Measurements from ENCODE around the gene SMG6. TPM values are rescaled to one million over a fixed set of nuclear protein-coding genes. Genes with fewer than 3 reads are reported as not detected.

SMG6 gene
- total RNA-seq, 1 donor from 2014 or later = 39.7 TPM

- H3K4me2 ChIP-seq (ENCODE audit: low read length) = no peak overlapping the region
- no peaks in the 10 kb centered on the region for H3K9me3 ChIP-seq (ENCODE audit: insufficient read depth, low read depth, low read length)
- no peaks in the 10 kb centered on the region for H3K36me3 ChIP-seq (ENCODE audit: insufficient read depth, low read length)
- Mint-ChIP-seq H3K27ac (ENCODE audit: unreplicated experiment) (no peak overlapping the region), H3K4me1 (ENCODE audit: low read depth, unreplicated experiment) (peaks cover 24% of the 10 kb centered on the region), H3K27me3 (ENCODE audit: low read depth, unreplicated experiment) (no peaks in the 10 kb centered on the region), H3K9me3 (ENCODE audit: unreplicated experiment) (no peaks in the 10 kb centered on the region), H3K36me3 (ENCODE audit: low read depth, unreplicated experiment) (peaks cover 33% of the 10 kb centered on the region), H3K4me3 (ENCODE audit: unreplicated experiment) (no peak overlapping the region)
- no peak for DNase-seq (ENCODE audit: low read depth)
- H3K4me3 ChIP-seq (ENCODE audit: insufficient read depth, low read depth, low read length) = no peak overlapping the region
- no peak for FAIRE-seq
- peaks cover 2% of the 10 kb centered on the region for H3K79me2 ChIP-seq (ENCODE audit: insufficient read depth, low read length)
- no peaks in the 10 kb centered on the region for H3K27me3 ChIP-seq (ENCODE audit: insufficient read depth, low read length)
- no peak overlapping the region for H2AFZ ChIP-seq (ENCODE audit: low read depth, low read length)
- no peak for TF ChIP-seq EZH2 (IDR thresholded peaks at IDR 0.05; ENCODE audit: insufficient read depth, low read length)
- no peak for TF ChIP-seq CTCF (IDR thresholded peaks at IDR 0.05; ENCODE audit: insufficient read depth, low read depth, low read length)
- no peak overlapping the region for H3K9ac ChIP-seq (ENCODE audit: low read length)
- peaks cover 39% of the 10 kb centered on the region for H3K4me1 ChIP-seq (ENCODE audit: insufficient read depth, low read length)
- H4K20me1 ChIP-seq (ENCODE audit: insufficient read depth, low read length) = no peaks in the 10 kb centered on the region
- no peak overlapping the region for H3K27ac ChIP-seq (ENCODE audit: low read depth, low read length)
These were observed 228.7 kb downstream of the SMG6 start for GRCh38 chr17:2074919-2075318.

- Mint-ChIP-seq H3K4me1 (ENCODE audit: low read depth, unreplicated experiment) (peaks cover 48% of the 10 kb centered on the region), H3K27ac (ENCODE audit: unreplicated experiment) (peak overlapping the region; percentile 75), H3K9me3 (ENCODE audit: unreplicated experiment) (no peaks in the 10 kb centered on the region), H3K27me3 (ENCODE audit: low read depth, unreplicated experiment) (no peaks in the 10 kb centered on the region), H3K4me3 (ENCODE audit: unreplicated experiment) (peak overlapping the region; percentile 67), H3K36me3 (ENCODE audit: low read depth, unreplicated experiment) (peaks cover 29% of the 10 kb centered on the region)
- H3K36me3 ChIP-seq (ENCODE audit: insufficient read depth, low read length) = no peaks in the 10 kb centered on the region
- no peaks in the 10 kb centered on the region for H3K9me3 ChIP-seq (ENCODE audit: insufficient read depth, low read depth, low read length)
- no peaks in the 10 kb centered on the region for H4K20me1 ChIP-seq (ENCODE audit: insufficient read depth, low read length)
- no peak overlapping the region for H2AFZ ChIP-seq (ENCODE audit: low read depth, low read length)
- DNase-seq (ENCODE audit: low read depth) = peak; percentile 72
- H3K9ac ChIP-seq (ENCODE audit: low read length) = peak overlapping the region; percentile 68
- H3K4me2 ChIP-seq (ENCODE audit: low read length) = peak overlapping the region; percentile 57
- FAIRE-seq = no peak
- peaks cover 66% of the 10 kb centered on the region for H3K4me1 ChIP-seq (ENCODE audit: insufficient read depth, low read length)
- no peak overlapping the region for H3K4me3 ChIP-seq (ENCODE audit: insufficient read depth, low read depth, low read length)
- H3K79me2 ChIP-seq (ENCODE audit: insufficient read depth, low read length) = peaks cover 3% of the 10 kb centered on the region
- peak overlapping the region; percentile 99 for H3K27ac ChIP-seq (ENCODE audit: low read depth, low read length)
- TF ChIP-seq CTCF (IDR thresholded peaks at IDR 0.05; ENCODE audit: insufficient read depth, low read depth, low read length) = no peak
- no peak for TF ChIP-seq EZH2 (IDR thresholded peaks at IDR 0.05; ENCODE audit: insufficient read depth, low read length)
- H3K27me3 ChIP-seq (ENCODE audit: insufficient read depth, low read length) = no peaks in the 10 kb centered on the region
These were observed 231.9 kb downstream of the SMG6 start for GRCh38 chr17:2071455-2072281.

- Histone ChIP-seq H3K27me3 (ENCODE audit: insufficient read depth, low read length) (no peaks in the 10 kb centered on the region), H3K79me2 (ENCODE audit: insufficient read depth, low read length) (peaks cover 7% of the 10 kb centered on the region), H3K4me2 (ENCODE audit: low read length) (peak overlapping the region; percentile 57), H2AFZ (ENCODE audit: low read depth, low read length) (no peak overlapping the region), H3K36me3 (ENCODE audit: insufficient read depth, low read length) (no peaks in the 10 kb centered on the region), H3K9ac (ENCODE audit: low read length) (peak overlapping the region; percentile 68), H3K4me1 (ENCODE audit: insufficient read depth, low read length) (peaks cover 67% of the 10 kb centered on the region), H3K9me3 (ENCODE audit: insufficient read depth, low read depth, low read length) (no peaks in the 10 kb centered on the region), H3K4me3 (ENCODE audit: insufficient read depth, low read depth, low read length) (no peak overlapping the region), H3K27ac (ENCODE audit: low read depth, low read length) (peak overlapping the region; percentile 99), H4K20me1 (ENCODE audit: insufficient read depth, low read length) (no peaks in the 10 kb centered on the region)
- DNase-seq (ENCODE audit: low read depth) = no peak
- Mint-ChIP-seq H3K36me3 (ENCODE audit: low read depth, unreplicated experiment) (peaks cover 29% of the 10 kb centered on the region), H3K27me3 (ENCODE audit: low read depth, unreplicated experiment) (no peaks in the 10 kb centered on the region), H3K4me3 (ENCODE audit: unreplicated experiment) (no peak overlapping the region), H3K9me3 (ENCODE audit: unreplicated experiment) (no peaks in the 10 kb centered on the region), H3K4me1 (ENCODE audit: low read depth, unreplicated experiment) (peaks cover 51% of the 10 kb centered on the region), H3K27ac (ENCODE audit: unreplicated experiment) (peak overlapping the region; percentile 75)
- TF ChIP-seq CTCF (IDR thresholded peaks at IDR 0.05; ENCODE audit: insufficient read depth, low read depth, low read length) = no peak
- TF ChIP-seq EZH2 (IDR thresholded peaks at IDR 0.05; ENCODE audit: insufficient read depth, low read length) = no peak
- FAIRE-seq = no peak
These were observed 232.6 kb downstream of the SMG6 start for GRCh38 chr17:2071024-2071385.

Data from astrocyte (in vitro differentiated cells and primary cell).